ENCODE results near the gene CD6. TPM values are rescaled to one million over a fixed set of nuclear protein-coding genes. Genes with fewer than 3 reads are reported as not detected.

CD6 gene
- total RNA-seq, 1 experiment from 2014 or later = not detected

- Mint-ChIP-seq H3K4me1 (peaks cover 7 to 14% of the 10 kb centered on the region in 2 experiments), H3K4me3 (no peak overlapping the region), H3K36me3 (ENCODE audit: insufficient read depth in 1 of 3, low read depth in 3 of 3) (peaks cover 26 to 62% (median 61%) of the 10 kb centered on the region in 3 experiments; a peak in 6 of 7 replicates), H3K27ac (peak overlapping the region in 2 of 3 experiments; percentile 82 to 84; a peak in 2 of 7 replicates), H3K27me3 (ENCODE audit: low read depth) (no peaks in the 10 kb centered on the region), H3K9me3 (no peaks in the 10 kb centered on the region)
- DNase-seq = no peak
- no peak overlapping the region for H3T11ph ChIP-seq (ENCODE audit: low read length)
- H3K4ac ChIP-seq (ENCODE audit: low read depth, low read length) = no peak overlapping the region
- no peak overlapping the region for H3K4me2 ChIP-seq (ENCODE audit: insufficient read depth, insufficient read length, low read length)
- no peaks in the 10 kb centered on the region for H3K9me3 ChIP-seq (ENCODE audit: control insufficient read depth, low read depth, low read length)
- no peaks in the 10 kb centered on the region for H3K23me2 ChIP-seq (ENCODE audit: insufficient read length, low read depth, low read length, poor library complexity, severe bottlenecking)
- H2AFZ ChIP-seq (ENCODE audit: low read length) = no peak overlapping the region
- H3K14ac ChIP-seq (ENCODE audit: insufficient read depth, low read length) = no peak overlapping the region
- no peak overlapping the region for H3K23ac ChIP-seq (ENCODE audit: insufficient read length, low read depth, low read length)
- no peak overlapping the region for H3K18ac ChIP-seq (ENCODE audit: insufficient read length, low read depth, low read length)
- H4K91ac ChIP-seq (ENCODE audit: insufficient read length, low read depth, low read length) = no peak overlapping the region
- no peak overlapping the region for H2BK20ac ChIP-seq (ENCODE audit: low read depth, low read length, poor library complexity, severe bottlenecking)
- no peak overlapping the region for H2BK120ac ChIP-seq (ENCODE audit: low read depth, low read length, poor library complexity, severe bottlenecking)
- H2BK12ac ChIP-seq (ENCODE audit: insufficient read length, low read depth, low read length) = no peak overlapping the region
- H4K5ac ChIP-seq (ENCODE audit: insufficient read length, low read depth, low read length) = no peak overlapping the region
- TF ChIP-seq CTCF (conservative IDR thresholded peaks at IDR 0.05) = no peak
- no peaks in the 10 kb centered on the region for H3K27me3 ChIP-seq (ENCODE audit: insufficient read depth, low read length)
- H3K56ac ChIP-seq (ENCODE audit: insufficient read length, low read depth, low read length) = no peak overlapping the region
- no peak overlapping the region for H2BK5ac ChIP-seq (ENCODE audit: insufficient read length, low read length)
- no peak overlapping the region for H3K9ac ChIP-seq (ENCODE audit: extremely low read depth, insufficient read length, low read length)
- no peaks in the 10 kb centered on the region for H3K79me1 ChIP-seq (ENCODE audit: insufficient read depth, low read depth, low read length, poor library complexity, severe bottlenecking)
- no peak overlapping the region for H2AK5ac ChIP-seq (ENCODE audit: insufficient read length, low read length)
- H3K27ac ChIP-seq (ENCODE audit: insufficient read length, low read depth, low read length) = no peak overlapping the region
- H2BK15ac ChIP-seq (ENCODE audit: low read depth, low read length) = no peak overlapping the region
- H3K79me2 ChIP-seq (ENCODE audit: insufficient read depth, low read length) = no peaks in the 10 kb centered on the region
- H4K8ac ChIP-seq (replicated peaks; ENCODE audit: insufficient read length, low read depth, low read length) = no peak overlapping the region
- H3K4me1 ChIP-seq (ENCODE audit: insufficient read depth, low read length) = no peaks in the 10 kb centered on the region
- no peaks in the 10 kb centered on the region for H4K20me1 ChIP-seq (ENCODE audit: control insufficient read depth, insufficient read depth, insufficient read length)
- WGBS (ENCODE audit: extremely low coverage, insufficient read length, low lambda C conversion rate) = no CpG with 5 or more reads among the region's 5 CpGs
Measured at GRCh38 chr11:60932605-60933356, 38.7 kb upstream of the CD6 start.

All from H9 (cell line).